Stromal cell of bone marrow (primary cell): ENCODE measurements around the gene SULT1B1.

Source experiments
- DNase-seq: peaks from one replicate; pipeline ENCODE4 v3.0.0-alpha.2; 2012; ENCODE audit warnings: low read depth

The SULT1B1 gene

GRCh38 chr4:69697536-69698242 is 62.7 kb downstream of the SULT1B1 start:
- no peak for DNase-seq

GRCh38 chr4:69689599-69689998 is 70.8 kb downstream of the SULT1B1 start:
- peak; percentile 4 for DNase-seq

GRCh38 chr4:69684804-69685203 is 75.6 kb downstream of the SULT1B1 start:
- DNase-seq: no peak
